ENCODE results near the gene ZIC4. TPM values are rescaled to one million over a fixed set of nuclear protein-coding genes. Genes with fewer than 3 reads are reported as not detected.

The ZIC4 gene
- total RNA-seq, 4 donors from 2014 or later: not detected

- TF ChIP-seq POLR2AphosphoS5 (IDR thresholded peaks at IDR 0.05) (no peak), CTCF (IDR thresholded peaks at IDR 0.05) (no peak), POLR2A (IDR thresholded peaks at IDR 0.05) (no peak), EP300 (IDR thresholded peaks at IDR 0.05) (no peak)
- Histone ChIP-seq H3K4me1 (peaks cover 14% of the 10 kb centered on the region), H3K4me3 (no peak overlapping the region), H3K36me3 (no peaks in the 10 kb centered on the region), H3K9me3 (no peaks in the 10 kb centered on the region), H3K27ac (no peak overlapping the region), H3K27me3 (peaks cover 100% of the 10 kb centered on the region)
- 33% methylated on average over 5 of the region's 5 CpGs for WGBS
- no peak for DNase-seq (ENCODE audit: low spot score in 2 of 2)
Measured at GRCh38 chr3:147402159-147402558, 4.2 kb downstream of the ZIC4 start.

- Histone ChIP-seq H3K27ac (no peak overlapping the region), H3K4me3 (no peak overlapping the region), H3K27me3 (peaks cover 100% of the 10 kb centered on the region), H3K4me1 (peaks cover 13% of the 10 kb centered on the region), H3K9me3 (no peaks in the 10 kb centered on the region), H3K36me3 (no peaks in the 10 kb centered on the region)
- WGBS: 30% methylated on average over 1 of the region's 1 CpG
- no peak for TF ChIP-seq POLR2AphosphoS5 (IDR thresholded peaks at IDR 0.05)
- no peak for TF ChIP-seq CTCF (IDR thresholded peaks at IDR 0.05)
- no peak for TF ChIP-seq EP300 (IDR thresholded peaks at IDR 0.05)
- TF ChIP-seq POLR2A (IDR thresholded peaks at IDR 0.05): no peak
- DNase-seq (ENCODE audit: low spot score in 2 of 2): no peak
Measured at GRCh38 chr3:147401421-147401820, 4.9 kb downstream of the ZIC4 start.

- Histone ChIP-seq H3K36me3 (no peaks in the 10 kb centered on the region), H3K27me3 (peaks cover 100% of the 10 kb centered on the region), H3K9me3 (no peaks in the 10 kb centered on the region), H3K4me1 (peaks cover 18% of the 10 kb centered on the region), H3K4me3 (no peak overlapping the region), H3K27ac (no peak overlapping the region)
- WGBS: 29% methylated on average over 1 of the region's 1 CpG
- no peak for DNase-seq (ENCODE audit: low spot score in 2 of 2)
- TF ChIP-seq EP300 (IDR thresholded peaks at IDR 0.05): no peak
- no peak for TF ChIP-seq POLR2A (IDR thresholded peaks at IDR 0.05)
- no peak for TF ChIP-seq POLR2AphosphoS5 (IDR thresholded peaks at IDR 0.05)
- TF ChIP-seq CTCF (IDR thresholded peaks at IDR 0.05): no peak
Measured at GRCh38 chr3:147400999-147401398, 5.3 kb downstream of the ZIC4 start.

GRCh38 chr3:147400111-147400510 lies 6.2 kb downstream of the ZIC4 start:
- no peak for TF ChIP-seq EP300 (IDR thresholded peaks at IDR 0.05)
- no peak for TF ChIP-seq POLR2A (IDR thresholded peaks at IDR 0.05)
- TF ChIP-seq CTCF (IDR thresholded peaks at IDR 0.05): no peak
- no peak for TF ChIP-seq POLR2AphosphoS5 (IDR thresholded peaks at IDR 0.05)
- Histone ChIP-seq H3K4me3 (no peak overlapping the region), H3K27ac (no peak overlapping the region), H3K36me3 (no peaks in the 10 kb centered on the region), H3K27me3 (peaks cover 100% of the 10 kb centered on the region), H3K9me3 (no peaks in the 10 kb centered on the region), H3K4me1 (peaks cover 22% of the 10 kb centered on the region)
- DNase-seq (ENCODE audit: low spot score in 2 of 2): no peak

- peaks cover 100% of the 10 kb centered on the region for H3K27me3 ChIP-seq
- peaks cover 22% of the 10 kb centered on the region for H3K4me1 ChIP-seq
- no peaks in the 10 kb centered on the region for H3K36me3 ChIP-seq
- no peak overlapping the region for H3K27ac ChIP-seq
- no peak for DNase-seq (ENCODE audit: low spot score in 2 of 2)
- WGBS: 49% methylated on average over 2 of the region's 2 CpGs
- H3K9me3 ChIP-seq: no peaks in the 10 kb centered on the region
- H3K4me3 ChIP-seq: no peak overlapping the region
- TF ChIP-seq POLR2A (IDR thresholded peaks at IDR 0.05) (no peak), EP300 (IDR thresholded peaks at IDR 0.05) (no peak), POLR2AphosphoS5 (IDR thresholded peaks at IDR 0.05) (no peak), CTCF (IDR thresholded peaks at IDR 0.05) (no peak)
Measured at GRCh38 chr3:147398813-147399534, 7.4 kb downstream of the ZIC4 start.
